ENCODE data around the gene C1orf210. TPM values are rescaled to one million over a fixed set of nuclear protein-coding genes. Genes with fewer than 3 reads are reported as not detected.

C1orf210 gene
- total RNA-seq, 1 experiment from 2014 or later: 7.6 TPM

DNA sequence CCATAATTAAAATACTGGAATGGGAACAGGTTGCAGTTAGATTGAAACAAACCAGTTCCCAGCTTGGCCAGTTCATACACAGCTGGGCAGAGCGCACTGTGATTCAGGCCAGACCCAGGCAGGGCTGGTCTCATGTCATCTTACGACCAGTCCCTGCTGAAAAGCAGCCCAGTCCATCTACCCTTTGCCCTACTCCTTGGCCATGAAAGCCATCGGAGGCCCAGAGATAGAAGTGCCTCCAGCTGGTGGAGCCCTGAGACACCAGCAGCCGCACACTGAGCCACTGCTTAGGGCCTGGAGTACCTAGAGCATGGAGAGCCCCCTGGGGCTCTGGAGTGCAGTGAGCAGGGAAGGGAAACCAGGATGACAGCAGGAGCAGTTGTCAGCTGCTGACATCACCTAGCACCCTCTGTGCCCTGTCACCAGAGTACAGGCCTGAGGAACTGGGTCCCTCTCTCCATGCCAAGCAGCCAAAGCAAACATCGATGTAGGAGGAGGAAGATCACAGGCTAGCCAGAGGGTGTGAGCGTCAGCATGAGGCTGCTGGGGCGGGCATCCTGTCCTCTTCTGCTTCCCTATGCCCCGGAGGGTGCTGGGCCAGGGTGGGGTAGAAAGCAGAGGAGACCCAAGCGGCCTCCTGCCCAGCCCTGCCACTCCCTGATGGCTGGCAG lies 49.8 kb downstream of the C1orf210 start:
- no peaks in the 10 kb centered on the region for H3K36me3 ChIP-seq (ENCODE audit: control insufficient read depth in 1 of 2, insufficient read depth in 2 of 2, low read length in 2 of 2)
- H3K9me3 ChIP-seq (ENCODE audit: control insufficient read depth in 1 of 2, insufficient read depth in 1 of 2, low read depth in 1 of 2, low read length in 2 of 2): no peaks in the 10 kb centered on the region
- RAD21 ChIA-PET (ENCODE audit: low non-redundant PET in 1 of 2, low total read pairs in 2 of 2, uncharacterized antibody in 2 of 2, unreplicated experiment in 2 of 2): no interaction called here
- no peaks in the 10 kb centered on the region for H3K27me3 ChIP-seq (ENCODE audit: insufficient read depth, low read length)
- H3K4me3 ChIP-seq (replicated peaks in 1 of 2; ENCODE audit: low read depth in 1 of 2, low read length in 2 of 2): no peak overlapping the region
- H3K9me2 ChIP-seq (ENCODE audit: insufficient read depth): no peaks in the 10 kb centered on the region
- H3K9ac ChIP-seq (ENCODE audit: low read length): no peak overlapping the region
- H3K4me1 ChIP-seq (ENCODE audit: control insufficient read depth in 1 of 2, insufficient read depth in 2 of 2, low read length in 2 of 2): peaks cover 4 to 7% of the 10 kb centered on the region in 2 experiments; a peak in 2 of 4 replicates
- BruUV-seq (replicated peaks): no TSS peak
- CTCF ChIA-PET: no interaction called here
- DNase-seq (ENCODE audit: low read depth, low spot score) (no peak), ATAC-seq (no peak)
- intact Hi-C loops (cut with micrococcal nuclease): no loop called here
- H4K20me1 ChIP-seq (ENCODE audit: insufficient read depth): no peaks in the 10 kb centered on the region
- no peak overlapping the region for H3K4me2 ChIP-seq (ENCODE audit: low read length)
- H3K79me2 ChIP-seq (ENCODE audit: insufficient read depth, low read length): no peaks in the 10 kb centered on the region
- no peak overlapping the region for H3K27ac ChIP-seq (ENCODE audit: low read depth, low read length)
- POLR2A ChIA-PET: no interaction called here
- no peak overlapping the region for H2AFZ ChIP-seq (ENCODE audit: low read depth, low read length, poor library complexity, severe bottlenecking)
- TF ChIP-seq YY1 (IDR thresholded peaks at IDR 0.05; ENCODE audit: extremely low read depth, insufficient replicate concordance, low read depth, low read length) (no peak), SIN3A (IDR thresholded peaks at IDR 0.05; ENCODE audit: low read depth) (no peak), EZH2 (IDR thresholded peaks at IDR 0.05) (no peak), ZFX (IDR thresholded peaks at IDR 0.05) (no peak), TCF7L2 (IDR thresholded peaks at IDR 0.05; ENCODE audit: borderline replicate concordance, extremely low read depth, insufficient read depth, insufficient read length) (no peak), SP1 (IDR thresholded peaks at IDR 0.05; ENCODE audit: low read depth) (no peak), JUND (IDR thresholded peaks at IDR 0.05) (no peak), EZH2phosphoT487 (IDR thresholded peaks at IDR 0.05; ENCODE audit: borderline replicate concordance) (no peak), SRF (IDR thresholded peaks at IDR 0.05; ENCODE audit: low read depth) (no peak), ELF1 (IDR thresholded peaks at IDR 0.05; ENCODE audit: borderline replicate concordance, low read depth) (no peak)
- TF ChIP-seq, protein P1, sequence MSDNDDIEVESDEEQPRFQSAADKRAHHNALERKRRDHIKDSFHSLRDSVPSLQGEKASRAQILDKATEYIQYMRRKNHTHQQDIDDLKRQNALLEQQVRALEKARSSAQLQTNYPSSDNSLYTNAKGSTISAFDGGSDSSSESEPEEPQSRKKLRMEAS (IDR thresholded peaks at IDR 0.05): no peak
- TF ChIP-seq, protein P2, sequence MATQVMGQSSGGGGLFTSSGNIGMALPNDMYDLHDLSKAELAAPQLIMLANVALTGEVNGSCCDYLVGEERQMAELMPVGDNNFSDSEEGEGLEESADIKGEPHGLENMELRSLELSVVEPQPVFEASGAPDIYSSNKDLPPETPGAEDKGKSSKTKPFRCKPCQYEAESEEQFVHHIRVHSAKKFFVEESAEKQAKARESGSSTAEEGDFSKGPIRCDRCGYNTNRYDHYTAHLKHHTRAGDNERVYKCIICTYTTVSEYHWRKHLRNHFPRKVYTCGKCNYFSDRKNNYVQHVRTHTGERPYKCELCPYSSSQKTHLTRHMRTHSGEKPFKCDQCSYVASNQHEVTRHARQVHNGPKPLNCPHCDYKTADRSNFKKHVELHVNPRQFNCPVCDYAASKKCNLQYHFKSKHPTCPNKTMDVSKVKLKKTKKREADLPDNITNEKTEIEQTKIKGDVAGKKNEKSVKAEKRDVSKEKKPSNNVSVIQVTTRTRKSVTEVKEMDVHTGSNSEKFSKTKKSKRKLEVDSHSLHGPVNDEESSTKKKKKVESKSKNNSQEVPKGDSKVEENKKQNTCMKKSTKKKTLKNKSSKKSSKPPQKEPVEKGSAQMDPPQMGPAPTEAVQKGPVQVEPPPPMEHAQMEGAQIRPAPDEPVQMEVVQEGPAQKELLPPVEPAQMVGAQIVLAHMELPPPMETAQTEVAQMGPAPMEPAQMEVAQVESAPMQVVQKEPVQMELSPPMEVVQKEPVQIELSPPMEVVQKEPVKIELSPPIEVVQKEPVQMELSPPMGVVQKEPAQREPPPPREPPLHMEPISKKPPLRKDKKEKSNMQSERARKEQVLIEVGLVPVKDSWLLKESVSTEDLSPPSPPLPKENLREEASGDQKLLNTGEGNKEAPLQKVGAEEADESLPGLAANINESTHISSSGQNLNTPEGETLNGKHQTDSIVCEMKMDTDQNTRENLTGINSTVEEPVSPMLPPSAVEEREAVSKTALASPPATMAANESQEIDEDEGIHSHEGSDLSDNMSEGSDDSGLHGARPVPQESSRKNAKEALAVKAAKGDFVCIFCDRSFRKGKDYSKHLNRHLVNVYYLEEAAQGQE (IDR thresholded peaks at IDR 0.05; ENCODE audit: low read depth): no peak
